WTC11 (cell line): ENCODE data around the gene USP28.

Source experiments
- AFF4 ChIP-seq: sonication (generic); formaldehyde crosslinking; IDR thresholded peaks from 2 replicates; pipeline ENCODE4 v1.8.1; 2023; ENCODE audit warnings: mild to moderate bottlenecking, missing genetic modification reagents, borderline replicate concordance
- CTCF ChIP-seq: fragments of 200-600 bp; IDR thresholded peaks from 2 replicates; pipeline ENCODE4 v1.8.0; 2022; ENCODE audit warnings: antibody characterized with exemption
- ERG ChIP-seq: fragments of 250-450 bp; sonication (Bioruptor Pico); IDR thresholded peaks from 2 replicates; pipeline ENCODE4 v1.8.0; 2021; ENCODE audit warnings: mild to moderate bottlenecking
- FOXJ3 ChIP-seq: sonication (generic); formaldehyde crosslinking; IDR thresholded peaks from 2 replicates; pipeline ENCODE4 v1.9.0; 2021; ENCODE audit warnings: missing genetic modification reagents, mild to moderate bottlenecking, borderline replicate concordance
- FOXP4 ChIP-seq: sonication (generic); formaldehyde crosslinking; IDR thresholded peaks from 2 replicates; pipeline ENCODE4 v1.8.0; 2022; ENCODE audit warnings: mild to moderate bottlenecking, missing genetic modification reagents
- MXD4 ChIP-seq: fragments of 250-450 bp; sonication (Bioruptor Pico); IDR thresholded peaks from 2 replicates; pipeline ENCODE4 v1.8.0; 2021; ENCODE audit warnings: mild to moderate bottlenecking, moderate library complexity, borderline replicate concordance
- PREB ChIP-seq: sonication (generic); formaldehyde crosslinking; IDR thresholded peaks from 2 replicates; pipeline ENCODE4 v1.8.1; 2022; ENCODE audit warnings: mild to moderate bottlenecking, missing genetic modification reagents, moderate library complexity, borderline replicate concordance
- RELA ChIP-seq: sonication (generic); formaldehyde crosslinking; IDR thresholded peaks from 2 replicates; pipeline ENCODE4 v1.8.1; 2022; ENCODE audit warnings: missing genetic modification reagents, mild to moderate bottlenecking, borderline replicate concordance
- TCF7 ChIP-seq: sonication (generic); formaldehyde crosslinking; IDR thresholded peaks from 2 replicates; pipeline ENCODE4 v1.8.0; 2022; ENCODE audit warnings: mild to moderate bottlenecking, low read depth, missing genetic modification reagents, moderate library complexity
- USF1 ChIP-seq: sonication (generic); formaldehyde crosslinking; IDR thresholded peaks from 2 replicates; pipeline ENCODE4 v1.8.0; 2022; ENCODE audit warnings: mild to moderate bottlenecking, missing genetic modification reagents
- ZNF138 ChIP-seq: sonication (generic); formaldehyde crosslinking; conservative IDR thresholded peaks from 2 replicates; pipeline ENCODE4 v1.8.1; 2022; ENCODE audit warnings: mild to moderate bottlenecking, moderate library complexity, missing genetic modification reagents
- ZNF263 ChIP-seq: sonication (generic); formaldehyde crosslinking; IDR thresholded peaks from 2 replicates; pipeline ENCODE4 v1.8.1; 2022; ENCODE audit warnings: low read depth, mild to moderate bottlenecking, moderate library complexity, missing genetic modification reagents

GRCh38 chr11:113833151-113833550 is 42.2 kb downstream of the USP28 start:
- TF ChIP-seq FOXJ3 (no peak), TCF7 (CRISPR knock-in tag) (no peak), CTCF (no peak), AFF4 (CRISPR knock-in tag) (no peak), ZNF263 (no peak), ZNF138 (no peak), MXD4 (CRISPR knock-in tag) (no peak), RELA (no peak), FOXP4 (CRISPR knock-in tag) (no peak), USF1 (CRISPR knock-in tag) (no peak), PREB (CRISPR knock-in tag) (no peak), ERG (CRISPR knock-in tag) (no peak)
